ENCODE measurements around the gene MGA.
"Not testable (repeated sequence)": the region's sequence is repeated elsewhere in the genome, so short reads cannot be mapped to it uniquely, and the experiment has no call there.

DNA sequence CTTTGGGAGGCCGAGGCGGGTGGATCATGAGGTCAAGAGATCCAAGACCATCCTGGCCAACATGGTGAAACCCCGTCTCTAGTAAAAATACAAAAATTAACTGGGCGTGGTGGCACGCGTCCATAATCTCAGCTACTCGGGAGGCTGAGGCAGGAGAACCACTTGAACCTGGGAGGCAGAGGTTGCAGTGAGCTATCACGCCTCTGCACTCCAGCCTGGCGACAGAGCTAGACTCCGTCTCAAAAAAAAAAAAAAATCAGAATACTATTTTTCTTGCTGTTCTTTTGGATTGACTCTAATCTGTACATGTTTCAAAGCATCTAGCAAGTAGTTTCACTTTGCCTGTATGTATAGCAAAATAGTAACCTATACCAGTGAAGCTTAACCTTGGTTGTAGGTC lies 75.3 kb downstream of the MGA start:
- TF ChIP-seq POLR2A (IDR thresholded peaks at IDR 0.05): not testable (repeated sequence)
- TF ChIP-seq, protein P1, sequence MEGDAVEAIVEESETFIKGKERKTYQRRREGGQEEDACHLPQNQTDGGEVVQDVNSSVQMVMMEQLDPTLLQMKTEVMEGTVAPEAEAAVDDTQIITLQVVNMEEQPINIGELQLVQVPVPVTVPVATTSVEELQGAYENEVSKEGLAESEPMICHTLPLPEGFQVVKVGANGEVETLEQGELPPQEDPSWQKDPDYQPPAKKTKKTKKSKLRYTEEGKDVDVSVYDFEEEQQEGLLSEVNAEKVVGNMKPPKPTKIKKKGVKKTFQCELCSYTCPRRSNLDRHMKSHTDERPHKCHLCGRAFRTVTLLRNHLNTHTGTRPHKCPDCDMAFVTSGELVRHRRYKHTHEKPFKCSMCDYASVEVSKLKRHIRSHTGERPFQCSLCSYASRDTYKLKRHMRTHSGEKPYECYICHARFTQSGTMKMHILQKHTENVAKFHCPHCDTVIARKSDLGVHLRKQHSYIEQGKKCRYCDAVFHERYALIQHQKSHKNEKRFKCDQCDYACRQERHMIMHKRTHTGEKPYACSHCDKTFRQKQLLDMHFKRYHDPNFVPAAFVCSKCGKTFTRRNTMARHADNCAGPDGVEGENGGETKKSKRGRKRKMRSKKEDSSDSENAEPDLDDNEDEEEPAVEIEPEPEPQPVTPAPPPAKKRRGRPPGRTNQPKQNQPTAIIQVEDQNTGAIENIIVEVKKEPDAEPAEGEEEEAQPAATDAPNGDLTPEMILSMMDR (IDR thresholded peaks at IDR 0.05): not testable (repeated sequence)
